ENCODE results near the gene GTPBP4. TPM values are rescaled to one million over a fixed set of nuclear protein-coding genes. Genes with fewer than 3 reads are reported as not detected.

GTPBP4 gene
- total RNA-seq, 4 donors from 2014 or later = 14.4 to 37.2 (median 28.5) TPM

DNA sequence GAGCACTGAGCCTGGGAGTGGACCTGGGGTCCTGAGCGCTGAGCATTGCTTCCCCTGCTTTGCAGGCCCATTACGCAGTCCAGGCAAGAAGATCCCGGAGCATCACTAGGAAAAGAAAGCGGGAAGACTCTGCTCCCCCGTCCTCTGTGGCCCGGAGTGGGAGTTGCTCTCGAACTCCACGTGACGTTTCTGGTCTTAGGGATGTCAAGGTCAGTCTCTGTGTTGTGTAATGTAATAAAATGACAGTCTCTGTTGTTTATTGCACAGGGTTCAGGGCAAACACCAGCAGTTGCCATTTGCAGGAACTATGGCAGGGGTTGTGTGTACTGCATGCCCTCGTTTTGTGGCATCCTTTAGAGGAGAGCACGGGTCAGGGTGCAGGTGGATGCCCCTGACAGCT is 27.5 kb downstream of the GTPBP4 start:
- Histone ChIP-seq H3K27me3 (no peaks in the 10 kb centered on the region), H3K4me3 (no peak overlapping the region), H3K9me3 (no peaks in the 10 kb centered on the region), H3K4me1 (no peaks in the 10 kb centered on the region), H3K36me3 (peaks cover 90% of the 10 kb centered on the region), H3K27ac (no peak overlapping the region)
- WGBS = 94% methylated on average over 7 of the region's 11 CpGs
- no peak for DNase-seq (ENCODE audit: low spot score in 2 of 2)
- TF ChIP-seq POLR2AphosphoS5 (IDR thresholded peaks at IDR 0.05) (no peak), POLR2A (IDR thresholded peaks at IDR 0.05) (no peak), EP300 (IDR thresholded peaks at IDR 0.05) (no peak)
- TF ChIP-seq, protein P1, sequence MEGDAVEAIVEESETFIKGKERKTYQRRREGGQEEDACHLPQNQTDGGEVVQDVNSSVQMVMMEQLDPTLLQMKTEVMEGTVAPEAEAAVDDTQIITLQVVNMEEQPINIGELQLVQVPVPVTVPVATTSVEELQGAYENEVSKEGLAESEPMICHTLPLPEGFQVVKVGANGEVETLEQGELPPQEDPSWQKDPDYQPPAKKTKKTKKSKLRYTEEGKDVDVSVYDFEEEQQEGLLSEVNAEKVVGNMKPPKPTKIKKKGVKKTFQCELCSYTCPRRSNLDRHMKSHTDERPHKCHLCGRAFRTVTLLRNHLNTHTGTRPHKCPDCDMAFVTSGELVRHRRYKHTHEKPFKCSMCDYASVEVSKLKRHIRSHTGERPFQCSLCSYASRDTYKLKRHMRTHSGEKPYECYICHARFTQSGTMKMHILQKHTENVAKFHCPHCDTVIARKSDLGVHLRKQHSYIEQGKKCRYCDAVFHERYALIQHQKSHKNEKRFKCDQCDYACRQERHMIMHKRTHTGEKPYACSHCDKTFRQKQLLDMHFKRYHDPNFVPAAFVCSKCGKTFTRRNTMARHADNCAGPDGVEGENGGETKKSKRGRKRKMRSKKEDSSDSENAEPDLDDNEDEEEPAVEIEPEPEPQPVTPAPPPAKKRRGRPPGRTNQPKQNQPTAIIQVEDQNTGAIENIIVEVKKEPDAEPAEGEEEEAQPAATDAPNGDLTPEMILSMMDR (IDR thresholded peaks at IDR 0.05) = no peak

DNA sequence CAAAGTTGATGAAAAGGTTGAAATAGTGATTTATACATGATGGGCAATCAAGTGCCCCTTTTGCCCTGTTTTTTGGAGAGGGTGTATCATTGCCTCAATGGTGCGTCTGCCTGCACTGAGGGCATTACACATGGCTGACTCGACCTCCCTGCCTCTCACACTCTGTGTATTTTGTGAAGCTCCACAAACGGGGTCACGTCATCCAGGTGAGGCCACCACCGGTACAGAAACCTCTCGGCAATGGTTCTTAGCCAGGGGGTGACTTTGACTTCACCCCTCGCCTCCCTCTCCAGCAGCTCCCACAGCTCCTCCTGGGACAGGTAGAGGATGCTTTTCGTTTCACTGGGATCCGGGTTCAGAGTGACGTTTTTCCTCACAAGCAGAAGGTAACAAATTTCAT is 31.1 kb downstream of the GTPBP4 start:
- H3K36me3 ChIP-seq = peaks cover 53% of the 10 kb centered on the region
- no peaks in the 10 kb centered on the region for H3K9me3 ChIP-seq
- WGBS = 94% methylated on average over 10 of the region's 10 CpGs
- H3K27me3 ChIP-seq = no peaks in the 10 kb centered on the region
- no peaks in the 10 kb centered on the region for H3K4me1 ChIP-seq
- DNase-seq (ENCODE audit: low spot score in 2 of 2) = no peak
- H3K4me3 ChIP-seq = no peak overlapping the region
- no peak overlapping the region for H3K27ac ChIP-seq
- TF ChIP-seq, protein P1 (IDR thresholded peaks at IDR 0.05) = no peak
- TF ChIP-seq EP300 (IDR thresholded peaks at IDR 0.05) = no peak
- TF ChIP-seq POLR2AphosphoS5 (IDR thresholded peaks at IDR 0.05) = no peak
- TF ChIP-seq POLR2A (IDR thresholded peaks at IDR 0.05) = no peak

DNA sequence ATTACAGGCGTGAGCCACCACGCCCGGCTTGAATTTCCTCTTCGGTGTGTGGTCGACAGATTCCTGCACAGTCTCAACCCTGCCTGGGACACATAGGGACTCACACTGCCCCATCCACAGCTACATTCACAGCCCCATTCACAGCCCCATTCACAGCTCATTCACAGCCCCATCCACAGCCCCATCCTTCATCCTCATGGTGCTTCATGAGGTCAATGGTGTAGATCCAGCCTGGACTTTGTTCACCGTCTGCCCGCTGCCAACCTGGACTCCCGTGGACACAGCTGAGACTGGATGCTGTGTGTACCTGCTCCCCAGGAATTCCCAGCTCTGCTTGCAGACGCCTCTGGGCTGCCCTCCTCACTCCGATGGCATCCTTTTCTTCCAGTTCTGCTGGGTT is 32.2 kb downstream of the GTPBP4 start:
- WGBS = 91% methylated on average over 10 of the region's 10 CpGs
- TF ChIP-seq POLR2A (IDR thresholded peaks at IDR 0.05) (no peak), POLR2AphosphoS5 (IDR thresholded peaks at IDR 0.05) (no peak), EP300 (IDR thresholded peaks at IDR 0.05) (no peak)
- TF ChIP-seq, protein P1 (IDR thresholded peaks at IDR 0.05) = no peak
- H3K9me3 ChIP-seq = no peaks in the 10 kb centered on the region
- DNase-seq (ENCODE audit: low spot score in 2 of 2) = no peak
- no peak overlapping the region for H3K27ac ChIP-seq
- H3K27me3 ChIP-seq = no peaks in the 10 kb centered on the region
- no peaks in the 10 kb centered on the region for H3K4me1 ChIP-seq
- peaks cover 45% of the 10 kb centered on the region for H3K36me3 ChIP-seq
- H3K4me3 ChIP-seq = no peak overlapping the region

DNA sequence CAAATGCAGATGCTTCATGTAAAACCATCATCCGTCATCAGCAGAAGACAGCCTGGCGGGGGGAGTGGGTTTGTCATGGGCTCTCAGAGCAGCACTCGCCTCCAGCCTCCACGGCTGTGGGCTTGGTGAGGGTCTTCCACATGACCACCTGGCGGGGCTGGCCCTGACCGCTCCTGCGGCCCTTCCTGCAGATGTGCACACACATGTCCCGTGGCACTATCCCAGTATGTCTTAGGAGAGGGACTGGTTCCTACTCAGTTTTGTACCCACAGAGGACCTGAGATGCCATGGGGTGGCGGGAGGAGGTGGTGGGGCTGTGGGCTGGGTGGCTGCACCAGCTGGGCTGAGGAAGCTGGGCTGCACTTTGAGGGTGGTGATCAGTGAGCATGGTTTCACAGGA is 32.7 kb downstream of the GTPBP4 start:
- Histone ChIP-seq H3K36me3 (peaks cover 41% of the 10 kb centered on the region), H3K4me3 (no peak overlapping the region), H3K4me1 (no peaks in the 10 kb centered on the region), H3K27ac (no peak overlapping the region), H3K27me3 (no peaks in the 10 kb centered on the region), H3K9me3 (no peaks in the 10 kb centered on the region)
- TF ChIP-seq POLR2AphosphoS5 (IDR thresholded peaks at IDR 0.05) = no peak
- no peak for TF ChIP-seq EP300 (IDR thresholded peaks at IDR 0.05)
- TF ChIP-seq, protein P1 (IDR thresholded peaks at IDR 0.05) = no peak
- TF ChIP-seq POLR2A (IDR thresholded peaks at IDR 0.05) = no peak
- 94% methylated on average over 8 of the region's 9 CpGs for WGBS
- DNase-seq (ENCODE audit: low spot score in 2 of 2) = no peak

DNA sequence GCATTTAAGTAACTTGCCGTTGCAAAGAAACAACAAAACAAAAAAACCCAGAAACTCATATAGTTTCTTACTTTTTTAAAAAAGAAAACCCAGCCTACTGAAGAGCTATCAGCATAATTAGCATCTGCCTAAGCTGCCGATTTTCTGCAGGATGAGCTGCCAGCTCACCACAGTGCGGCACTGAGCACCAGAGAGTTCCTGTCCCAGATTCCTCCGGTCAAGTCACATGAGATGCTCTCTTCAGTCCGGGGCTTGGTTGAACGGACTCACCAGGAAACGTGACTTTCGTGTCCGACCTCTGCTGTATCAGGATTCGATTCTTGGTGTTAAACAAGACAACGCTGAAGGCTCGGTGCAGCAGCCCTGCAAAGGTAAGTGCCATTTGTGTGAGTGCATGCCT is 34.2 kb downstream of the GTPBP4 start:
- Histone ChIP-seq H3K36me3 (peaks cover 26% of the 10 kb centered on the region), H3K4me1 (no peaks in the 10 kb centered on the region), H3K27me3 (no peaks in the 10 kb centered on the region), H3K27ac (no peak overlapping the region), H3K9me3 (no peaks in the 10 kb centered on the region), H3K4me3 (no peak overlapping the region)
- 90% methylated on average over 12 of the region's 12 CpGs for WGBS
- no peak for DNase-seq (ENCODE audit: low spot score in 2 of 2)
- TF ChIP-seq, protein P1 (IDR thresholded peaks at IDR 0.05) = no peak
- TF ChIP-seq EP300 (IDR thresholded peaks at IDR 0.05) (no peak), POLR2AphosphoS5 (IDR thresholded peaks at IDR 0.05) (no peak), POLR2A (IDR thresholded peaks at IDR 0.05) (no peak)
